ENCODE data around the gene TSPAN10. TPM values are rescaled to one million over a fixed set of nuclear protein-coding genes. Genes with fewer than 3 reads are reported as not detected.

TSPAN10 gene
- polyA plus RNA-seq, 1 donor from 2014 or later: not detected

GRCh38 chr17:81697261-81698044, 60.5 kb downstream of the TSPAN10 start:
- Histone ChIP-seq H3K9ac (ENCODE audit: low read length) (no peak overlapping the region), H4K20me1 (ENCODE audit: insufficient read depth) (no peaks in the 10 kb centered on the region), H3K36me3 (ENCODE audit: insufficient read depth, low read length) (peaks cover 5% of the 10 kb centered on the region), H3K27ac (ENCODE audit: low read length) (no peak overlapping the region), H3K27me3 (ENCODE audit: insufficient read depth, low read depth, low read length) (no peaks in the 10 kb centered on the region), H3K4me2 (ENCODE audit: low read length) (no peak overlapping the region), H3K9me2 (ENCODE audit: insufficient read depth, low read length) (no peaks in the 10 kb centered on the region), H3F3A (ENCODE audit: insufficient read depth, low read length, poor library complexity, severe bottlenecking) (no peaks in the 10 kb centered on the region), H3K9me3 (ENCODE audit: low read length) (no peaks in the 10 kb centered on the region), H3K4me3 (ENCODE audit: low read length) (no peak overlapping the region), H2AFZ (ENCODE audit: low read depth, low read length) (no peak overlapping the region), H3K79me2 (replicated peaks; ENCODE audit: insufficient read depth, low read length) (peaks cover 7% of the 10 kb centered on the region)
- TF ChIP-seq CTCF (IDR thresholded peaks at IDR 0.05; ENCODE audit: poor library complexity, severe bottlenecking) (no peak), EP300 (conservative IDR thresholded peaks at IDR 0.05; ENCODE audit: poor library complexity, severe bottlenecking) (no peak), EZH2 (IDR thresholded peaks at IDR 0.05; ENCODE audit: borderline replicate concordance, insufficient read depth, low read length, poor library complexity, severe bottlenecking) (no peak), SMC3 (conservative IDR thresholded peaks at IDR 0.05; ENCODE audit: poor library complexity) (no peak), MXI1 (conservative IDR thresholded peaks at IDR 0.05; ENCODE audit: poor library complexity, severe bottlenecking) (no peak), POLR2AphosphoS5 (IDR thresholded peaks at IDR 0.05) (no peak), TAF1 (IDR thresholded peaks at IDR 0.05; ENCODE audit: low read depth) (no peak), RAD21 (conservative IDR thresholded peaks at IDR 0.05) (no peak)
- TF ChIP-seq, protein P1, sequence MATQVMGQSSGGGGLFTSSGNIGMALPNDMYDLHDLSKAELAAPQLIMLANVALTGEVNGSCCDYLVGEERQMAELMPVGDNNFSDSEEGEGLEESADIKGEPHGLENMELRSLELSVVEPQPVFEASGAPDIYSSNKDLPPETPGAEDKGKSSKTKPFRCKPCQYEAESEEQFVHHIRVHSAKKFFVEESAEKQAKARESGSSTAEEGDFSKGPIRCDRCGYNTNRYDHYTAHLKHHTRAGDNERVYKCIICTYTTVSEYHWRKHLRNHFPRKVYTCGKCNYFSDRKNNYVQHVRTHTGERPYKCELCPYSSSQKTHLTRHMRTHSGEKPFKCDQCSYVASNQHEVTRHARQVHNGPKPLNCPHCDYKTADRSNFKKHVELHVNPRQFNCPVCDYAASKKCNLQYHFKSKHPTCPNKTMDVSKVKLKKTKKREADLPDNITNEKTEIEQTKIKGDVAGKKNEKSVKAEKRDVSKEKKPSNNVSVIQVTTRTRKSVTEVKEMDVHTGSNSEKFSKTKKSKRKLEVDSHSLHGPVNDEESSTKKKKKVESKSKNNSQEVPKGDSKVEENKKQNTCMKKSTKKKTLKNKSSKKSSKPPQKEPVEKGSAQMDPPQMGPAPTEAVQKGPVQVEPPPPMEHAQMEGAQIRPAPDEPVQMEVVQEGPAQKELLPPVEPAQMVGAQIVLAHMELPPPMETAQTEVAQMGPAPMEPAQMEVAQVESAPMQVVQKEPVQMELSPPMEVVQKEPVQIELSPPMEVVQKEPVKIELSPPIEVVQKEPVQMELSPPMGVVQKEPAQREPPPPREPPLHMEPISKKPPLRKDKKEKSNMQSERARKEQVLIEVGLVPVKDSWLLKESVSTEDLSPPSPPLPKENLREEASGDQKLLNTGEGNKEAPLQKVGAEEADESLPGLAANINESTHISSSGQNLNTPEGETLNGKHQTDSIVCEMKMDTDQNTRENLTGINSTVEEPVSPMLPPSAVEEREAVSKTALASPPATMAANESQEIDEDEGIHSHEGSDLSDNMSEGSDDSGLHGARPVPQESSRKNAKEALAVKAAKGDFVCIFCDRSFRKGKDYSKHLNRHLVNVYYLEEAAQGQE (IDR thresholded peaks at IDR 0.05; ENCODE audit: borderline replicate concordance): no peak

Small RNAs within 50 kb of the gene (small RNA-seq; reads per million reads assigned to genes)
- 0 to 0.66 (median 0) reads per million in 3 experiments for gene MIR6786

Other genes starting within 250 kb of the TSPAN10 start
- 12.4 and 14.2 TPM in 2 replicates for gene BAHCC1, start 241.7 kb upstream of the TSPAN10 start, polyA plus RNA-seq
- gene ACTG1, start 124.4 kb upstream of the TSPAN10 start, polyA plus RNA-seq: 8,273 and 9,187 TPM in 2 replicates
- 3.6 and 4.8 TPM in 2 replicates for gene FSCN2, start 108.8 kb upstream of the TSPAN10 start, polyA plus RNA-seq
- 56.3 and 61.5 TPM in 2 replicates for gene FAAP100, start 84.8 kb upstream of the TSPAN10 start, polyA plus RNA-seq
- 32.3 and 42.9 TPM in 2 replicates for gene NPLOC4, start 84 bp upstream of the TSPAN10 start, polyA plus RNA-seq
- not detected in 2 replicates for gene PDE6G, start 19.3 kb downstream of the TSPAN10 start, polyA plus RNA-seq
- gene OXLD1, start 29.4 kb downstream of the TSPAN10 start, polyA plus RNA-seq: 61.0 and 64.2 TPM in 2 replicates
- 12.2 and 16.1 TPM in 2 replicates for gene CCDC137, start 29.5 kb downstream of the TSPAN10 start, polyA plus RNA-seq
- gene ARL16, start 46.6 kb downstream of the TSPAN10 start, polyA plus RNA-seq: 145 and 156 TPM in 2 replicates
- gene HGS, start 46.8 kb downstream of the TSPAN10 start, polyA plus RNA-seq: 81.1 and 97.2 TPM in 2 replicates
- gene MRPL12, start 66.2 kb downstream of the TSPAN10 start, polyA plus RNA-seq: 10.4 and 14.2 TPM in 2 replicates
- 8.7 and 10.3 TPM in 2 replicates for gene SLC25A10, start 75.1 kb downstream of the TSPAN10 start, polyA plus RNA-seq
- not detected in 2 replicates for gene GCGR, start 167.0 kb downstream of the TSPAN10 start, polyA plus RNA-seq
- 510 and 524 TPM in 2 replicates for gene MCRIP1, start 196.1 kb downstream of the TSPAN10 start, polyA plus RNA-seq
- not detected in 2 replicates for gene PPP1R27, start 197.9 kb downstream of the TSPAN10 start, polyA plus RNA-seq
- 82.8 and 99.2 TPM in 2 replicates for gene P4HB, start 223.3 kb downstream of the TSPAN10 start, polyA plus RNA-seq
- gene ARHGDIA, start 234.1 kb downstream of the TSPAN10 start, polyA plus RNA-seq: 16.1 and 26.9 TPM in 2 replicates

Data from neural cell (in vitro differentiated cells).